Liver (tissue), 9 donors: ENCODE data around the gene ABTB2. TPM values are rescaled to one million over a fixed set of nuclear protein-coding genes. Genes with fewer than 3 reads are reported as not detected.

Source experiments
- DNase-seq: peaks from one replicate; pipeline ENCODE4 v3.0.0-alpha.2; 2017; ENCODE audit warnings: low spot score
- H3K27ac ChIP-seq, 2 donors: one replicate each; pipeline ENCODE4 v1.7.0; 2013; ENCODE audit warnings: inconsistent platforms in 2 of 2, low read length in 2 of 2, control low read depth in 1 of 2, low read depth in 1 of 2, mild to moderate bottlenecking in 1 of 2
- H3K27me3 ChIP-seq, 4 donors: one replicate each; pipeline versions ENCODE4 v1.6.1 to v1.7.0; 2013; ENCODE audit warnings: low read length in 3 of 4, inconsistent platforms in 1 of 4, mild to moderate bottlenecking in 1 of 4, moderate library complexity in 1 of 4; ENCODE audit not compliant: control insufficient read depth in 4 of 4, insufficient read depth in 4 of 4
- H3K36me3 ChIP-seq, 4 donors: one replicate each; pipeline versions ENCODE4 v1.6.1 to v1.7.0; 2013; ENCODE audit warnings: low read length in 3 of 4, mild to moderate bottlenecking in 3 of 4, low read depth in 1 of 4, moderate library complexity in 1 of 4; ENCODE audit not compliant: control insufficient read depth in 4 of 4, insufficient read depth in 3 of 4
- H3K4me1 ChIP-seq, 4 donors: one replicate each; pipeline versions ENCODE4 v1.6.1 to v1.7.0; 2013; ENCODE audit warnings: low read length in 3 of 4, mild to moderate bottlenecking in 3 of 4, moderate library complexity in 1 of 4; ENCODE audit not compliant: control insufficient read depth in 4 of 4, insufficient read depth in 4 of 4
- H3K4me3 ChIP-seq, 3 donors: one replicate each; pipeline versions ENCODE4 v1.6.1 to v1.7.0; 2013; ENCODE audit warnings: low read length in 3 of 3, control low read depth in 1 of 3, low read depth in 1 of 3, mild to moderate bottlenecking in 1 of 3
- H3K9ac ChIP-seq, 2 donors: one replicate each; pipeline ENCODE4 v1.7.0; 2013; ENCODE audit warnings: low read length in 2 of 2, mild to moderate bottlenecking in 2 of 2, moderate library complexity in 2 of 2, control low read depth in 1 of 2, low read depth in 1 of 2
- H3K9me3 ChIP-seq, 4 donors: one replicate each; pipeline versions ENCODE4 v1.6.1 to v1.7.0; 2013; ENCODE audit warnings: low read length in 3 of 4; ENCODE audit not compliant: control insufficient read depth in 4 of 4
- ATF3 ChIP-seq: IDR thresholded peaks from 2 replicates; pipeline ENCODE4 v1.6.1; 2016; ENCODE audit warnings: antibody characterized with exemption
- CTCF ChIP-seq: fragments of 150-350 bp; IDR thresholded peaks from 2 replicates; pipeline ENCODE4 v1.5.1; 2017; ENCODE audit warnings: improper control_type of control experiment, low read depth, low read length; ENCODE audit not compliant: missing input control
- FOXA2 ChIP-seq: IDR thresholded peaks from 2 replicates; pipeline ENCODE4 v1.6.1; 2016; ENCODE audit warnings: antibody characterized with exemption
- GABPA ChIP-seq, 2 donors: IDR thresholded peaks in 1 of 2; conservative IDR thresholded peaks in 1 of 2; 2 replicates each; pipeline ENCODE4 v1.6.1; 2016; ENCODE audit warnings: antibody characterized with exemption in 2 of 2, mild to moderate bottlenecking in 1 of 2, moderate library complexity in 1 of 2
- HNF4G ChIP-seq: IDR thresholded peaks from 2 replicates; pipeline ENCODE4 v1.6.1; 2016; ENCODE audit warnings: antibody characterized with exemption
- JUND ChIP-seq, 2 donors: IDR thresholded peaks; 2 replicates each; pipeline ENCODE4 v1.6.1; 2016; ENCODE audit warnings: antibody characterized with exemption in 2 of 2
- MAX ChIP-seq: IDR thresholded peaks from 2 replicates; pipeline ENCODE4 v1.6.1; 2016; ENCODE audit warnings: antibody characterized with exemption
- NR2F2 ChIP-seq: IDR thresholded peaks from 2 replicates; pipeline ENCODE4 v1.6.1; 2016; ENCODE audit warnings: antibody characterized with exemption
- REST ChIP-seq: IDR thresholded peaks from 2 replicates; pipeline ENCODE4 v1.6.1; 2016; ENCODE audit warnings: antibody characterized with exemption, mild to moderate bottlenecking
- RXRA ChIP-seq, 2 donors: IDR thresholded peaks; 2 replicates each; pipeline ENCODE4 v1.6.1; 2017 to 2018; ENCODE audit warnings: antibody characterized with exemption in 2 of 2, mild to moderate bottlenecking in 1 of 2
- SP1 ChIP-seq: IDR thresholded peaks from 2 replicates; pipeline ENCODE4 v1.6.1; 2018; ENCODE audit warnings: antibody characterized with exemption, mild to moderate bottlenecking
- TAF1 ChIP-seq: conservative IDR thresholded peaks from 2 replicates; pipeline ENCODE4 v1.6.1; 2016; ENCODE audit warnings: antibody characterized with exemption, mild to moderate bottlenecking
- YY1 ChIP-seq: IDR thresholded peaks from 2 replicates; pipeline ENCODE4 v1.6.1; 2016; ENCODE audit warnings: antibody characterized with exemption, mild to moderate bottlenecking
- ZBTB33 ChIP-seq: IDR thresholded peaks from 2 replicates; pipeline ENCODE4 v1.6.1; 2016; ENCODE audit warnings: antibody characterized with exemption
- WGBS: extraction: QIAGEN DNeasy Blood & Tissue Kit; methylation state at CpG from one replicate; pipeline ENCODE4 v1.1.7; 2013; 5-methylcytosine and 5-hydroxymethylcytosine counted together
- polyA plus RNA-seq, 2 donors: library from polyadenylated mRNA; stranded (reverse) in 1 of 2; unstranded in 1 of 2; fragments of 200-250 nt in 1 of 2; fragments of >200 nt in 1 of 2; fragmentation: Nextera tagmentation in 1 of 2; extraction: Ambion mirVana in 1 of 2; gene quantifications; one replicate each; pipeline versions ENCODE4 v1.2.1 to v1.2.3, GENCODE V29; 2013 to 2015
- total RNA-seq, 2 donors: library from RNA; depleted of rRNA; stranded (reverse); fragments of >200 nt; gene quantifications; one replicate each; pipeline ENCODE4 v1.2.3, GENCODE V29; 2014
- donor health status: healthy.
- donor health status: healthy.
- donor health status: healthy.
- donor health status: healthy.
- donor health status: healthy.

The ABTB2 gene
- total and polyA plus RNA-seq, 4 donors, result 2.4 to 8.9 (median 6.1) TPM

- no peak overlapping the region for H3K4me3 ChIP-seq
- no peaks in the 10 kb centered on the region for H3K4me1 ChIP-seq
- DNase-seq, result no peak
- H3K27me3 ChIP-seq, result no peaks in the 10 kb centered on the region
- TF ChIP-seq CTCF, result no peak
- TF ChIP-seq RXRA (IDR thresholded peaks at IDR 0.05), result no peak
- TF ChIP-seq TAF1, result no peak
- TF ChIP-seq HNF4G, result no peak
- no peak for TF ChIP-seq ATF3
- TF ChIP-seq YY1, result no peak
- 96% methylated on average over 16 of the region's 16 CpGs for WGBS
- no peaks in the 10 kb centered on the region for H3K9me3 ChIP-seq
- H3K9ac ChIP-seq, result no peak overlapping the region
- H3K27ac ChIP-seq, result no peak overlapping the region
- H3K36me3 ChIP-seq, result peaks cover 0 to 72% (median 24%) of the 10 kb centered on the region in 4 donors
Measured at GRCh38 chr11:34166806-34167740, 190.7 kb downstream of the ABTB2 start.

GRCh38 chr11:34165786-34166555 lies 191.8 kb downstream of the ABTB2 start:
- DNase-seq, result no peak
- 87% methylated on average over 12 of the region's 12 CpGs for WGBS
- H3K4me1 ChIP-seq, result no peaks in the 10 kb centered on the region
- H3K36me3 ChIP-seq, result peaks cover 0 to 77% (median 26%) of the 10 kb centered on the region in 4 donors
- H3K9ac ChIP-seq, result no peak overlapping the region
- H3K27ac ChIP-seq, result no peak overlapping the region
- no peaks in the 10 kb centered on the region for H3K9me3 ChIP-seq
- H3K27me3 ChIP-seq, result no peaks in the 10 kb centered on the region
- no peak overlapping the region for H3K4me3 ChIP-seq
- TF ChIP-seq ZBTB33 (no peak), CTCF (no peak), GABPA (IDR thresholded peaks at IDR 0.05 in 1 of 2, conservative IDR thresholded peaks at IDR 0.05 in 1 of 2) (no peak), RXRA (IDR thresholded peaks at IDR 0.05) (no peak), SP1 (no peak), YY1 (no peak), JUND (IDR thresholded peaks at IDR 0.05) (no peak), MAX (no peak), NR2F2 (no peak), FOXA2 (no peak), TAF1 (no peak), REST (no peak)
